ENCODE data around the gene MRPS18A. TPM values are rescaled to one million over a fixed set of nuclear protein-coding genes. Genes with fewer than 3 reads are reported as not detected.
"Not testable (repeated sequence)": the region's sequence is repeated elsewhere in the genome, so short reads cannot be mapped to it uniquely, and the experiment has no call there.

The MRPS18A gene
- total and polyA plus RNA-seq, 9 donors: 28.4 to 43.7 (median 32.5) TPM

DNA sequence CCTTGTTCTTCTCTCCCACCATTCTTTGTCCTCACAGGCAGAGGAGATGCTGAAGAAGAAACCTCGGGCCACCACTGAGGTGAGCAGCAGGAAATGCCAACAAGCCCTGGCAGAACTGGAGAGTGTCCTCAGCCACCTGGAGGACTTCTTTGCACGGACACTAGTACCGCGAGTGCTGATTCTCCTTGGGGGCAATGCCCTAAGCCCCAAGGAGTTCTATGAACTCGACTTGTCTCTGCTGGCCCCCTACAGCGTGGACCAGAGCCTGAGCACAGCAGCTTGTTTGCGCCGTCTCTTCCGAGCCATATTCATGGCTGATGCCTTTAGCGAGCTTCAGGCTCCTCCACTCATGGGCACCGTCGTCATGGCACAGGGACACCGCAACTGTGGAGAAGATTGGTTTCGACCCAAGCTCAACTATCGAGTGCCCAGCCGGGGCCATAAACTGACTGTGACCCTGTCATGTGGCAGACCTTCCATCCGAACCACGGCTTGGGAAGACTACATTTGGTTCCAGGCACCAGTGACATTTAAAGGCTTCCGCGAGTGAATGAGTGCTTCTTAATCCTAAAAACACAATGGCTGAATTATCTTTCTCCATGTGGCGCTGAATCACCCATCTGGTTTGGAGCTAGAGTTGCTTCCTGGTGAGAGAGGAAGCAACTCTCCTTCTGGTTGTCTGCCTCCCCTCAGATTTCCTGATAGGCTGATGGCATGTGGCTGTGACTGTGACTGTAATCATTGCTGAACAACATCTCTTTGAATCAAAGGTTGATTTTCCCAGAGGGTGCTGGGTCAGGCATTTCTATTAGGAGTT, 47.4 kb downstream of the MRPS18A start:
- 95% methylated on average over 18 of the region's 21 CpGs for WGBS (ENCODE audit: insufficient coverage)
- no peak overlapping the region for H3K27ac ChIP-seq (ENCODE audit: low read length)
- no peaks in the 10 kb centered on the region for H3K9me3 ChIP-seq (replicated peaks; ENCODE audit: control insufficient read depth, low read depth, low read length)
- H3K4me3 ChIP-seq (ENCODE audit: low read length): no peak overlapping the region
- DNase-seq: no peak
- peaks cover 37% of the 10 kb centered on the region for H3K36me3 ChIP-seq (ENCODE audit: control insufficient read depth, insufficient read depth, low read length)
- peaks cover 13% of the 10 kb centered on the region for H3K4me1 ChIP-seq (ENCODE audit: control insufficient read depth, insufficient read depth, low read length)
- H3K27me3 ChIP-seq (ENCODE audit: control insufficient read depth, insufficient read depth, low read length): no peaks in the 10 kb centered on the region

DNA sequence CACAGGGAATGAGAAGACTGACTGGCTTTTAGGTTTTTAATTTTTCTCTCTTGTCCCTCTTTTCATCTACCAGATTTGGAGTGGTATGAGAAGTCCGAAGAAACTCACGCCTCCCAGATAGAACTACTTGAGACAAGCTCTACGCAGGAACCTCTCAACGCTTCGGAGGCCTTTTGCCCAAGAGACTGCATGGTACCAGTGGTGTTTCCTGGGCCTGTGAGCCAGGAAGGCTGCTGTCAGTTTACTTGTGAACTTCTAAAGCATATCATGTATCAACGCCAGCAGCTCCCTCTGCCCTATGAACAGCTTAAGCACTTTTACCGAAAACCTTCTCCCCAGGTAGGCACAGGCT, 51.3 kb downstream of the MRPS18A start:
- no CpG with 5 or more reads among the region's 7 CpGs for WGBS (ENCODE audit: insufficient coverage)
- H3K9me3 ChIP-seq (replicated peaks; ENCODE audit: control insufficient read depth, low read depth, low read length): no peaks in the 10 kb centered on the region
- peak overlapping the region; percentile 87 for H3K27ac ChIP-seq (ENCODE audit: low read length)
- H3K4me1 ChIP-seq (ENCODE audit: control insufficient read depth, insufficient read depth, low read length): peaks cover 16% of the 10 kb centered on the region
- no peaks in the 10 kb centered on the region for H3K27me3 ChIP-seq (ENCODE audit: control insufficient read depth, insufficient read depth, low read length)
- DNase-seq: no peak
- H3K36me3 ChIP-seq (ENCODE audit: control insufficient read depth, insufficient read depth, low read length): peaks cover 24% of the 10 kb centered on the region
- H3K4me3 ChIP-seq (ENCODE audit: low read length): peak overlapping the region; percentile 86

DNA sequence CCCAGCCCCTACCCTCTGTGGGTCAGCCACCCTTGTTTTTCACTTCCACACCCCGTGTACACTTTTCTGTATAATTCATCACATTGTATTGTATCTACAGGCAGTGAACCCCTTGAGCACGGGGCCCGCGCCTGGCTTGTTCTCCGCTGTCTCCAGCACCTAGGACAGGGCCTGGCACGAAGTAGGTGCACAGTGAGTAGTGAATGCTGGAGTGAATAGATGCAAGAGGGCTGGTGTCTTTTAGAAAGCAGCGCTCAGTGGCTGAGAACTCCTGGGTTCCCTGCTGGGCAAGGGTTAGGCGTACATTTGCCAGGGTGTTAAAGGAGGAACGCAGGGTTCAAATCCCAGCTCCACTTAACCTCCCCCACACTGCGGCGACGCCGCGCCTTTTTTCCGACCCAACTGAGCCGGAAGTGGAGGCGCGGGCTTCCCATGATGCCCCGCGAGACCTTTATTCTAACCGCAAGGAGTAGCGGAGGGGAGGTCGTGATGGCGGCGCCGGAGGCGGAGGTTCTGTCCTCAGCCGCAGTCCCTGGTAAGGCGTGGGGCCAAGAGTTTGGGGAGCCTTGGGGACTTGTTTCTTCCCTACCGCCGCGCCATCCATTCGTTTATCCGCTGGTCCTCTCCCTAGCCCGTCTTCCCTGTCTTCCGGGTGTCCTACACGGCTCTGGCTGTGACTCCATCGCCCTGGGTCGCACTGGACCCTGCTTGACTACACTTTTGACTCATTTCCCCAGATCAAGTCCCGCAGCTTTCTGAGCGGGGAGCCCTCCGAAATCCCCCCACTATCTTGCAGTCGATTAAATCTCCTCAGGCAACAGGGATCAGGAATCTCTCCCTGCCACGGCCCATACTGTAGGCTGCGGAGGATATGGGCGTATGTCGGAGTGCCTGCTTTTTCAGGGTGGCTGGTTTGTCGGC, 51.9 kb downstream of the MRPS18A start, which contains the start of gene MAD2L1BP:
TSS of gene MAD2L1BP (plus strand) at position 454 of the 921 bp plus-strand sequence. CDS start at position 490, 36 bp downstream.
- Histone ChIP-seq H3K4me3 (ENCODE audit: low read length) (peak within 1 kb of the TSS; percentile 86), H3K36me3 (ENCODE audit: control insufficient read depth, insufficient read depth, low read length) (peaks cover 22% of the 10 kb centered on the region), H3K4me1 (ENCODE audit: control insufficient read depth, insufficient read depth, low read length) (peaks cover 20% of the 10 kb centered on the region), H3K9me3 (replicated peaks; ENCODE audit: control insufficient read depth, low read depth, low read length) (no peaks in the 10 kb centered on the region), H3K27me3 (ENCODE audit: control insufficient read depth, insufficient read depth, low read length) (no peaks in the 10 kb centered on the region), H3K27ac (ENCODE audit: low read length) (peak within 1 kb of the TSS; percentile 87)
- WGBS (ENCODE audit: insufficient coverage): 0% methylated on average over 19 of the region's 48 CpGs
- peak; percentile 94 for DNase-seq

DNA sequence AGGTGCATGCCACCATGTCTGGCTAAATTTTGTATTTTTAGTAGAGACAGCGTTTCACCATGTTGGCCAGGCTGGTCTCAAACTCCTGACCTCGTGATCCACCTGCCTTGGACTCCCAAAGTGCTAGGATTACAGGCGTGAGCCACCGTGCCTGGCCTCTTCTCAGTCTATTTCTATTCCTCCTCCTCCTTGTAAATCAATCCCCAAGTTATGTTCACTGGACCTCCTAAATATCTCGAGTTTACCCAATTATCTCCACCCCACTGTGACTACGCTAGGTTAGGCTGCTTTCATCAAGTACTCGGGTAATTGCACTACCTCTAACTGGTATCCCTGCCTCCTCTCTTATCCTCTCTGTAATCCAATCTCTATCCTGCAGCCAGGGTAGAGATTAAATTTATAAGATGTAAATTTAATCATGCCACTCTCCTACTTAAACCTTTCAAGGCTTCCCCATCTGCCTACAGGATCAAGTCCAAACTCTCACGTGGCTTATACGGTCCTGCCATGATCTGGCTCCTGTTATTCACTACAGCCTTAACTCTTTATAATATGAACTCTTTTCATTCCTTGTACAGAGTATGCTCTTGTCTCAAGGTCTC, 52.8 kb downstream of the MRPS18A start:
- Histone ChIP-seq H3K4me1 (ENCODE audit: control insufficient read depth, insufficient read depth, low read length) (peaks cover 26% of the 10 kb centered on the region), H3K27ac (ENCODE audit: low read length) (no peak overlapping the region), H3K9me3 (replicated peaks; ENCODE audit: control insufficient read depth, low read depth, low read length) (no peaks in the 10 kb centered on the region), H3K36me3 (ENCODE audit: control insufficient read depth, insufficient read depth, low read length) (peaks cover 14% of the 10 kb centered on the region), H3K27me3 (ENCODE audit: control insufficient read depth, insufficient read depth, low read length) (no peaks in the 10 kb centered on the region), H3K4me3 (ENCODE audit: low read length) (no peak overlapping the region)
- no peak for DNase-seq
- WGBS (ENCODE audit: insufficient coverage): 62% methylated on average over 8 of the region's 9 CpGs

DNA sequence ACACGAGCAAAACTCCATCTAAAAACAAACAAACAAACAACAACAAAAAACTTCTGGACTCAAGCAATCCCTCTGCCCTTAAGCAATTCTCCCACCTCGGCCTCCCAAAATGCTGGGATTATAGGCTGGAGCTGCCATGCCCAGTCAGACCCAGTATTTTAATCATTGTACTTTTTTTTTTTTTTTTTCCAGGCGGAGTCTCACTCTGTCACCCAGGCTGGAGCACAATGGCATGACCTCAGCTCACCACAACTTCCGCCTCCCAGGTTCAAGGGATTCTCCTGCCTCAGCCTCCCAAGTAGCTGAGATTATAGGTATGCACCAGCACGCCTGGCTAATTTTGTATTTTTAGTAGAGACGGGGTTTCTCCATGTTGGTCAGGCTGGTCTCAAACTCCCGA, 54.6 kb downstream of the MRPS18A start:
- DNase-seq; H3K9me3 ChIP-seq (replicated peaks; ENCODE audit: control insufficient read depth, low read depth, low read length); H3K36me3 ChIP-seq (ENCODE audit: control insufficient read depth, insufficient read depth, low read length); H3K27ac ChIP-seq (ENCODE audit: low read length); H3K27me3 ChIP-seq (ENCODE audit: control insufficient read depth, insufficient read depth, low read length); H3K4me3 ChIP-seq (ENCODE audit: low read length): not testable (repeated sequence)
- peaks cover 35% of the 10 kb centered on the region for H3K4me1 ChIP-seq (ENCODE audit: control insufficient read depth, insufficient read depth, low read length)
- WGBS (ENCODE audit: insufficient coverage): 80% methylated on average over 3 of the region's 7 CpGs

DNA sequence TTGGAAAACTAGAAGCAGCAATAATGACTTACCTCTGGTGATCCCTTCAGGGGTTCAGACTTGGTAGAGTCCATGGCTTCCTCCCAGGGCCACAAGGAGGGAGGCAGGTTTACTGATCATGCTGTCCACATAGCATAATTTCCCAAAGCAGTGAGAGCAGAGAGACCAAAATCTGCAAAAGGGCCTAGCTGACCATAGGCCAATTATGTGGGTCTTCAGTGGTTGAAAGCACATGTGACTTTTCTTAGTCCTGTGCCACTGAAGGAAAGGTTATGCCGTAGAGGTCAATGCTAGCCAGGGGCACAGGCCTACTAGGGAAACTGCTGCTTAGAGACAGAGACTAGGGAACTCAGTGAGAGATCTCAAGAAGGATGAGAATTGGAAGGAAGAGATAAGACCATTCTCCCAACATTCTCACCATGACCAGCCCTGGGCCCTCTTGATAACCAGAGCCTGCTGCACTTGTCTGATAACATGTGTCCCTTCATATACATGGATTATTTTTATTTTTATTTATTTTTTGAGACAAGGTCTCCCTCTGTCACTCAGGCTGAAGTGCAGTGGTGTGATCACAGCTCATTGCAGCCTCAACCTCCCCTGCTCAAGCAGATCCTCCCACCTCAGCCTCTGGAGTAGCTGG, 56.5 kb downstream of the MRPS18A start:
- peak overlapping the region; percentile 100 for H3K27ac ChIP-seq (ENCODE audit: low read length)
- WGBS (ENCODE audit: insufficient coverage): no CpG with 5 or more reads among the region's 1 CpG
- DNase-seq: no peak
- no peaks in the 10 kb centered on the region for H3K9me3 ChIP-seq (replicated peaks; ENCODE audit: control insufficient read depth, low read depth, low read length)
- H3K4me1 ChIP-seq (ENCODE audit: control insufficient read depth, insufficient read depth, low read length): peaks cover 39% of the 10 kb centered on the region
- H3K36me3 ChIP-seq (ENCODE audit: control insufficient read depth, insufficient read depth, low read length): peaks cover 11% of the 10 kb centered on the region
- H3K4me3 ChIP-seq (ENCODE audit: low read length): no peak overlapping the region
- no peaks in the 10 kb centered on the region for H3K27me3 ChIP-seq (ENCODE audit: control insufficient read depth, insufficient read depth, low read length)

DNA sequence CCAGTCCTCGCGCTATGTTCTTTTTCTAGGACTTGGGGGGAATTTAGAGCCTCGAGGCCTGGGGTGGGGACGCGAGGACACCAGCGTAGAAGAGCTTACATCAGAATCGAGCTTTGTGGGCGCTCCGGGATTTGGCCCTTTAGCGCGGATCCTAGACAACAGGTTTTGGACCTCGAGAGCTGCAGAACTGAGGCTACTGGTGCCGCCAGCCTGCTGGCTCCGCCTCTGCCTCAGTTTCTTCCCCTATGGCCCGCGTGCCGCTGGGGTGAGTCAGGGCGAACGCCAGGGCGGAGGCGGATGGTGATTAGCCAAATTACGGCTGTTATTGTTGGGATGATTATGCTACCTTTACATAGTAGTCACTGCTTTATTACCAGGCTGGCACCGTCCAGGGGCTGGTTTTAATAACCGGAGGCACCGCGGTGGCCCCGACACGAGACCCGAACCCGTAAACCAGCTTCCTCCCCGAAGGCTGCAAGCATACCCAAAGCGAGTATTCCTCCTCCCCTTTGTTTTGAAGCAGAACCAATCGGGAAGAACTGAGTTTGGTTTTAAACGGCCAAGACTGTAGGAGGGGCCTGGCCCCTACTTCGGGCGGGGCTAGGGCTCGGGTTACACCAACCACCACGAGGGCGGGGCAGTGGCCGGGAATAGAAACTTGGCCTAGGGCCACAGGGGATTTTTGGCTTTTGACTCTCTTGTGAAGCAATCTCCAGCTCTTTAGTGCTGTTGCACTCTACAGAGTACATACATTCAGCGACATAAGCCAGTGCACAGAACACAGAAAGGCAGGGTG, 57.9 kb downstream of the MRPS18A start:
- WGBS (ENCODE audit: insufficient coverage): under 1% methylated on average over 20 of the region's 41 CpGs
- H3K4me3 ChIP-seq (ENCODE audit: low read length): peak overlapping the region; percentile 94
- H3K9me3 ChIP-seq (replicated peaks; ENCODE audit: control insufficient read depth, low read depth, low read length): no peaks in the 10 kb centered on the region
- peaks cover 33% of the 10 kb centered on the region for H3K4me1 ChIP-seq (ENCODE audit: control insufficient read depth, insufficient read depth, low read length)
- no peaks in the 10 kb centered on the region for H3K27me3 ChIP-seq (ENCODE audit: control insufficient read depth, insufficient read depth, low read length)
- peak; percentile 100 for DNase-seq
- H3K27ac ChIP-seq (ENCODE audit: low read length): peak overlapping the region; percentile 100
- H3K36me3 ChIP-seq (ENCODE audit: control insufficient read depth, insufficient read depth, low read length): peaks cover 25% of the 10 kb centered on the region

DNA sequence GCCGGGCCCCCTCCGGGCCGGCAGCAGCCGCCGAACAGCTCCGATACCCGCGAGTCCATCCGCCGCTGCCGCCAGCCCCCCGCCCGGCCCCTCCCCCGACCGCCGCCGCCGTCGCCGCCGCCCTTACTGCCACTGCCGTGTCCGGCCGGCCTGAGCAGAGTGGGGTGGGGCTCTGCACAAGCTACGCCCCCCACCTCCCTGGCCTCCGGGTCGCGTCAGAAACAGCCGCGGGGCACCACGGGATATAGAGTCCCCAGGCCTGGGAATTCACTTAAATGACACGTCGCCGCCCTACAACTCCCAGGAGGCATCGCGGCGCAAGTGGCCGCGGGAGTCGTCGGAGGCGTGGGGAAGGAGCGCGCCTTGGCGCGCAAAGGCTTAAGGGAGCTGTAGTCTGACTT, 58.5 kb downstream of the MRPS18A start, which contains the start of gene GTPBP2:
TSS of gene GTPBP2 (minus strand) at position 161 of the 401 bp plus-strand sequence. CDS start at position 59, 102 bp downstream.
- Histone ChIP-seq H3K9me3 (replicated peaks; ENCODE audit: control insufficient read depth, low read depth, low read length) (no peaks in the 10 kb centered on the region), H3K4me3 (ENCODE audit: low read length) (peak within 1 kb of the TSS; percentile 94), H3K36me3 (ENCODE audit: control insufficient read depth, insufficient read depth, low read length) (peaks cover 31% of the 10 kb centered on the region), H3K4me1 (ENCODE audit: control insufficient read depth, insufficient read depth, low read length) (peaks cover 33% of the 10 kb centered on the region), H3K27ac (ENCODE audit: low read length) (peak within 1 kb of the TSS; percentile 100), H3K27me3 (ENCODE audit: control insufficient read depth, insufficient read depth, low read length) (no peaks in the 10 kb centered on the region)
- 0% methylated on average over 30 of the region's 46 CpGs for WGBS (ENCODE audit: insufficient coverage)
- peak; percentile 100 for DNase-seq
